T-helper 2 cell treated with Interferon-gamma antibody and Interleukin-4, amounts not matched to agents 100 ng/mL and 5 ng/mL, for 36 hours (primary cell): ENCODE results near the gene LSM12. TPM values are rescaled to one million over a fixed set of nuclear protein-coding genes. Genes with fewer than 3 reads are reported as not detected.

Experiments used
- intact Hi-C: fragments of 100-400 bp; cut with micrococcal nuclease; formaldehyde crosslinking; loops from one replicate; pipeline ENCODE4 v1.15.1; 2023
- total RNA-seq: library from RNA; stranded (reverse); gene quantifications from 2 replicates; pipeline ENCODE4 v1.2.3, GENCODE V29; 2022

The LSM12 gene
- total RNA-seq, 1 donor from 2014 or later: 69.2 TPM

DNA sequence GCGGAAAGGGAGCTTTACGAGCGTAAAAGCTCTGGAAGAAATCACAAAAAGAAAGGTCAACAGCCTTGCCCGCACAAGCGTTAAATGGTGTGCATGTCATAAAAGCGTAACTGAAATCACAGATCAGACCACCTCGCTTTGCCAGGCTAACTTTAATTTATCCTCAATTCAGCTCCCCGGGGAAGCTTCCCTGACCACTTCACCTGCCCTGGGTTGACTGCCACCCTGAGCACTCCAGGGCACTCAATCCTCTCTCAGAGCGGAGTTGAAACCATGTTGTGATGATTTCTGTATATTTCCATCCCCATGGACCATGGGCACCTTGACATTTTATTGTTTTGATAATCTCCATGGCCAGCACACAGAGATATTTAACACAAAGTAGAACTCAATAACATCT lies 78.2 kb downstream of the LSM12 start:
- intact Hi-C loops: no loop called here

DNA sequence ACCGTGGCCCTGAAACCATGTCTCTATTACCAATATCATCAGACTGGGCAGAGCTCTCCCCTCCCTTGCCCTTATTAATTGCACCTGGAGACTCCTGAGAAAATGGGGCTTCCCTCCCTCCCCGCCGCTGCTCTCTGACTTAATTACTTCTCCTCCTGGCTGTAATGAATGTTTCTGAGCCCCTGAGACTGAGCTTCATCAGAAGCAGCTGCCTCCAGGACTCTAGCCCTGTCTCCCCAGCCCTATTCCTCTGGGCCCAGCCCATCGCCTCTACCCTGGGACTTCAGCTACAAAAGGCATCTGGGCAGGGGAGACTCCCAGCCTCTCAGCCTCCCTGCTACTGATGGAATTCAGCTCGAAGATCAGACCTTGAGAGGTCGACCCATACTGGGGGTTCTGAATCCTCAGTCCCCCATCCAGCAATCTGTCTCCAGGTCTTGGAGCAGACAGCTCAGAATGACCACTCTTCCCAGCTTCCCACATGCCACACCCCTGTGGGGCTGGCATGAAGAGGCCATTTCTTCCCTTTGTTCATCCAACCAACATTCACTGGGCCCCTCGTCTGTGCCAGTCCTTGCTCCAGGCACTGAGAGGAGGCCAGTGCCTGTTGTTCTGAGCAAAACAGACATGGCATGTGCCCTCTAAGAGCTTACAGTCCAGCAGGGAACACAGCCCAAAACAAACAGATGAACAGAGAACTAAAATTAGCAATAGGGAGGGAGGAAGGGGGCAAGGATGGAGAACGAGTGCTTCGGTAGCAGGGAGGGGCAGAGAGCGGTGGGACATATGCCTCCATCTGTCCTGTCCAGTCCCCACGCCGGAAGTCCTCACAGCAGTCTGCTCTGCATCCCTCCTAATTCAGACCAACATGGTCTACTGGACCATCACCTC lies 79.1 kb downstream of the LSM12 start:
- intact Hi-C loops: no loop called here

DNA sequence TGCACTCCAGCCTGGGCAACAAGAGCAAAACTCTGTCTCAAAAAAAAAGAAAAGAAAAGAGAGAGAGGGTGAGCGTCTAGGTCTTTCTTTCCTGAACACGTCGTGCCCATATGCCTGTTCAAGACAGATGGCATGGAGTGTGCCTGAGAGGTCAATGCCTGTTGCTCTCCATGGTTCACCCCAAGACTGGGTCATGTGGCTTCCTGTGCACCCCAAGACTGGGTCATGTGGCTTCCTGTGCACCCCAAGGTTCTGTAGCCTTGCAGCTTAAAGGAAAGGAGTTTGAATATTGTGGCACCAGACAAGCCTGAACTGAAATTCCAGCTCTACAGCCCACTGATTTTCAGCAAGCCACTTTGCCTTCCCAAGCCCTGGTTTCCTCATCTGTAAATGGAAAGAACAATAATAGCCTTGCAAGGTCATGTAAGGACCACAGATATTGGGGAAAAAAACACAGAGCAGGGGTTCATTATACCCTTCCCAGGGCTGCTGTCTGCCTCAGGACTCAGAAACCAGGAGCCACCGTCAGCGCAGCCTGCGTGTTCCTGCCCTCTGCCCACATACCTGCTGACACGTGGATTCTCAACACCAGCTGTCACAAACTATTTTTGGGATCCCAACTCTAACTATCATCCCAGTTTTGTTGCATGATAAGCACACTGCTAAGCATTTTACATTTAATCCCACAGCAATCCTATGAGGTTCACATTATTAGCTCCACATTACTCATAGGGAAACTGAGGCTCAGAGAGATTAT lies 80.1 kb downstream of the LSM12 start:
- intact Hi-C loops: no loop called here

DNA sequence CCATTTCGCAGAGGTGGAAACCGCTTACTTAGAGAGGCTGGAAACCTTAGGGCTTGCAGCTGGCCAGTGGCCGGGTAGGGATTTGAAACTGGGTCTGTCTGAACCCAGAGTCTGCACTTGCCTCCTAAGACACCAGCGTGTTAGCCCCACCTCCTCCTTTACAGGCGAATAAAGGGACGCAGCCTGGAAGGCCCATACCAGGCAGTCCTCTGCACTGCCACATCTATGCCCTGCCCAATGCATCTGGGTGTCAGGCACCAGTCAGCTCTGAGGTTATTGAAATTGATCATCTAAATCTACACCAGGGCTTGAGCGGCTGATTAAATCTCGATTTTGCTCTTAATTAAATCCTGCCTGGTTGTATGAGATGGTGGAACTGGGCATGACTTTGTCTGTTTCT lies 82.0 kb downstream of the LSM12 start:
- intact Hi-C loops: no loop called here

Other genes with a start within 250 kb of the LSM12 start
- not detected in 2 replicates for gene MPP3, start 233.5 kb downstream of the LSM12 start, total RNA-seq
- not detected in 2 replicates for gene CD300LG, start 219.5 kb downstream of the LSM12 start, total RNA-seq
- 0.64 and 0.86 TPM in 2 replicates for gene MPP2, start 159.1 kb downstream of the LSM12 start, total RNA-seq
- not detected in 2 replicates for gene PPY, start 124.2 kb downstream of the LSM12 start, total RNA-seq
- not detected in 2 replicates for gene PYY, start 112.7 kb downstream of the LSM12 start, total RNA-seq
- 0.20 and 0.41 TPM in 2 replicates for gene NAGS, start 62.0 kb downstream of the LSM12 start, total RNA-seq
- 29.7 and 30.5 TPM in 2 replicates for gene TMEM101, start 51.7 kb downstream of the LSM12 start, total RNA-seq
- 22.7 and 25.5 TPM in 2 replicates for gene G6PC3, start 4.1 kb upstream of the LSM12 start, total RNA-seq
- 10.3 and 14.7 TPM in 2 replicates for gene HDAC5, start 57.0 kb upstream of the LSM12 start, total RNA-seq
- gene HROB, start 75.3 kb upstream of the LSM12 start, total RNA-seq: 14.3 and 15.2 TPM in 2 replicates
- gene ASB16, start 104.0 kb upstream of the LSM12 start, total RNA-seq: 0.75 TPM in 1 of 2 replicates, not detected in the other
- 29.7 and 31.1 TPM in 2 replicates for gene TMUB2, start 120.3 kb upstream of the LSM12 start, total RNA-seq
- 116 TPM in 2 replicates for gene ATXN7L3, start 133.2 kb upstream of the LSM12 start, total RNA-seq
- 168 and 172 TPM in 2 replicates for gene UBTF, start 153.0 kb upstream of the LSM12 start, total RNA-seq
- gene SLC4A1, start 201.5 kb upstream of the LSM12 start, total RNA-seq: not detected in 2 replicates
- gene RUNDC3A, start 241.9 kb upstream of the LSM12 start, total RNA-seq: 0.11 and 0.20 TPM in 2 replicates